Brain microvascular endothelial cell (primary cell): ENCODE measurements around the gene CC2D2A.

Experiments
- DNase-seq: peaks from one replicate; pipeline ENCODE4 v3.0.0-alpha.2; 2020
- H3K27ac ChIP-seq: fragments of 250-450 bp; sonication (Bioruptor Pico); 2 replicates; pipeline ENCODE4 v1.5.1; 2020; ENCODE audit warnings: mild to moderate bottlenecking, moderate library complexity
- H3K27me3 ChIP-seq: fragments of 250-450 bp; sonication (Bioruptor Pico); replicated peaks from 2 replicates; pipeline ENCODE4 v1.5.1; 2020; ENCODE audit warnings: mild to moderate bottlenecking
- H3K36me3 ChIP-seq: fragments of 250-450 bp; sonication (Bioruptor Pico); replicated peaks from 2 replicates; pipeline ENCODE4 v1.5.1; 2020; ENCODE audit warnings: mild to moderate bottlenecking
- H3K4me3 ChIP-seq: 2 replicates; pipeline ENCODE4 v1.5.1; 2011; ENCODE audit warnings: low read depth, mild to moderate bottlenecking, control low read depth, low read length, moderate library complexity
- in situ Hi-C: cut with HindIII; loops from 2 replicates; pipeline ENCODE4 v1.10.0; 2017; ENCODE audit warnings: low sequenced_read_pairs, low pct_ligation_motif_present
- TF ChIP-seq, protein P1 (sequence below): IDR thresholded peaks from 2 replicates; pipeline ENCODE4 v1.5.1; 2011; ENCODE audit warnings: low read depth, mild to moderate bottlenecking, moderate library complexity, low read length, control low read depth, inconsistent platforms; ENCODE audit errors: missing control alignments

CC2D2A gene

DNA sequence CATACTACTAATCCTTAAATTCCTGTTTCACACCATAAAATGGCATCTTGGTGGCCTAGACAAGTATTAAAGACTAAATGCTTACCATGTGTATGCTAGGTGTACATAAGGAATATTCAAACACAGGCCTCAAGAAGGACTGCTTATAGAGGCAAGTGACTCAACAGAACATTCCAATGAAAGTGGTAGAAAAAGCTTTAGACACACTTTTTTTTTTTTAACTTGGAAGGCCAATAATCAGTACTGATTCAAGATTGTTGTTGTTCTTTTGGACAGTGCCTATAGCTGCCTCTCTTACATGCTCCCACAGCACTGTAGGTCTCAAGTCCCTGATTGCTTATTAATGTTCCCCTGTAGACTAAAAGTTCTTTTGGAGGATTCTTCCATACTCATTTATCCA is 107.8 kb downstream of the CC2D2A start:
- peak; percentile 11 for DNase-seq

DNA sequence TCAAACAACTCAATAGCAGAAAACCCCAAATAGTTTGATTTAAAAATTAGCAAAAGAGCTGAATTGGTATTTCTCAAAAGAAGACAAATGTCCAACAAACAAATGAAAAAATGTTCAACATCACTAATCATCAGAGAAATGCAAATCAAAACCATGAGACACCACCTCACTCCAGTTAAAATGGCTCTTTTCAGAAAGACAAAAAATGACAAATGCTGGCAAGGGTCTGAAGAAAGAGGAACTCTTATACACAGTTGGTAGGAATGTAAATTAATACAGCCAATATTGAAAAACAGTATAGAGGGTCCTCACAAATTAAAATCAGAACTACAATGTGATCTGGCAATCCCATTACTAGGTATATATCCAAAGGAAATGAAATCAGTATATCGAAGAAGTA is 115.1 kb downstream of the CC2D2A start:
- in situ Hi-C loops, result no loop called here
- no peak overlapping the region for H3K27ac ChIP-seq
- H3K27me3 ChIP-seq, result no peaks in the 10 kb centered on the region
- TF ChIP-seq, protein P1, sequence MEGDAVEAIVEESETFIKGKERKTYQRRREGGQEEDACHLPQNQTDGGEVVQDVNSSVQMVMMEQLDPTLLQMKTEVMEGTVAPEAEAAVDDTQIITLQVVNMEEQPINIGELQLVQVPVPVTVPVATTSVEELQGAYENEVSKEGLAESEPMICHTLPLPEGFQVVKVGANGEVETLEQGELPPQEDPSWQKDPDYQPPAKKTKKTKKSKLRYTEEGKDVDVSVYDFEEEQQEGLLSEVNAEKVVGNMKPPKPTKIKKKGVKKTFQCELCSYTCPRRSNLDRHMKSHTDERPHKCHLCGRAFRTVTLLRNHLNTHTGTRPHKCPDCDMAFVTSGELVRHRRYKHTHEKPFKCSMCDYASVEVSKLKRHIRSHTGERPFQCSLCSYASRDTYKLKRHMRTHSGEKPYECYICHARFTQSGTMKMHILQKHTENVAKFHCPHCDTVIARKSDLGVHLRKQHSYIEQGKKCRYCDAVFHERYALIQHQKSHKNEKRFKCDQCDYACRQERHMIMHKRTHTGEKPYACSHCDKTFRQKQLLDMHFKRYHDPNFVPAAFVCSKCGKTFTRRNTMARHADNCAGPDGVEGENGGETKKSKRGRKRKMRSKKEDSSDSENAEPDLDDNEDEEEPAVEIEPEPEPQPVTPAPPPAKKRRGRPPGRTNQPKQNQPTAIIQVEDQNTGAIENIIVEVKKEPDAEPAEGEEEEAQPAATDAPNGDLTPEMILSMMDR, result no peak
- no peak for DNase-seq
- no peak overlapping the region for H3K4me3 ChIP-seq
- H3K36me3 ChIP-seq, result no peaks in the 10 kb centered on the region

More for the DNA sequence above, 107.8 kb downstream of the CC2D2A start:
- TF ChIP-seq, protein P1, result no peak
- no peaks in the 10 kb centered on the region for H3K27me3 ChIP-seq
- in situ Hi-C loops, result no loop called here
- no peak overlapping the region for H3K27ac ChIP-seq
- no peaks in the 10 kb centered on the region for H3K36me3 ChIP-seq
- no peak overlapping the region for H3K4me3 ChIP-seq

DNA sequence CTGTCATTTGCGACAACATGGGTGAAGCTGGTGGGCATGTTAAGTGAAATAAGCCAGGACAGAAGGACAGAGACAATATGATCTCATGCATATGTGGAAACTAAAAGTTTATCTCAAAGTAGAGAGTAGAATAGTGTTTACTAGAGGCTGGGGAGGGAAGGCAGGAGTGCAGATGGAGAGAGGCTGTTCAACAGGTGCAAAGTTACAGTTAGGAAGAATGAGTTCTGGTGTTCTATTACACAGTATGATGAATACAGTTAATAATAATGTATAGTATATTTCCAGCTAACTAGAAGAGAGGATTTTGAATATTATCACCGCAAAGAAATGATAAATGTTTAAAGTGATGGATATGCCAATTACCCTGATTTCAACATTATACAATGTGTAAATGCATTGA is 115.6 kb downstream of the CC2D2A start:
- Histone ChIP-seq H3K36me3 (no peaks in the 10 kb centered on the region), H3K4me3 (no peak overlapping the region), H3K27me3 (no peaks in the 10 kb centered on the region), H3K27ac (no peak overlapping the region)
- TF ChIP-seq, protein P1, result no peak
- in situ Hi-C loops, result no loop called here
- DNase-seq, result no peak

DNA sequence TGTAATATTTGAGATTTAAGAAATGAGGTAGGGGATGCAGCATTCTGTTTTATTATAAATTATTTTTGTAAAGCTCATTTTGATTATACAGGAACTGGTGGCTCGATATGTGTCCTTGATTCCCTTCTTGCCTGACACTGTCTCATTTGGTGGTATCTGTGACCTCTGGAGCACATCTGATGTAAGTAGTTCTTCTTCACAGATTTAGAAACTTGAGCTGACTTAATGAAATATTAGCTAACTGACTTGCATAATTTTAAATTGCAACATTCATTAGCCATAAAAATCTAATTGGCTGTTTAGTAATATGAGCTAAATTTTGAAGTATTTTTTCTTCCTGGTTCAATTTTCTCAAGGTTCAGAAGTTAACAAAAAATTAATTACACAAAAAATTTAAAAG is 116.4 kb downstream of the CC2D2A start:
- in situ Hi-C loops, result no loop called here
- Histone ChIP-seq H3K36me3 (no peaks in the 10 kb centered on the region), H3K27ac (no peak overlapping the region), H3K4me3 (no peak overlapping the region), H3K27me3 (no peaks in the 10 kb centered on the region)
- TF ChIP-seq, protein P1, result no peak
- DNase-seq, result no peak

DNA sequence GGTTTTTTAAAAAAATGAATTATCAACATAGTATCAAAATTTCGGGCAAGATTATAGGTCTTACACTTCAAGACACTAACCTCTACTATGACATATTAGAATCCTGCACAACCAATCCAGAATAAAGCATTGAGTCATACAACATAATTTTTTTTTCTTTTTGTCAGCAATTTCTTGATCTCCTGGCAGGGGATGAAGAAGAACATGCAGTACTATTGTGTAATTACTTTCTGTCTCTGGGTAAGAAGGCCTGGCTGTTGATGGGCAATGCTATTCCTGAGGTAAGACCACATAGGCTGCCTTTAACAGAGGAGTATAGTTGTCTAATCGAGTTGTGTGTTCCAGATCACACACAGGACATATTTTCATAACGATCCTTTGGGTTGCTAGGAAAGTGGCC is 118.0 kb downstream of the CC2D2A start:
- no peak for DNase-seq
- Histone ChIP-seq H3K27me3 (no peaks in the 10 kb centered on the region), H3K27ac (no peak overlapping the region), H3K36me3 (no peaks in the 10 kb centered on the region), H3K4me3 (no peak overlapping the region)
- in situ Hi-C loops, result no loop called here
- TF ChIP-seq, protein P1, result no peak

DNA sequence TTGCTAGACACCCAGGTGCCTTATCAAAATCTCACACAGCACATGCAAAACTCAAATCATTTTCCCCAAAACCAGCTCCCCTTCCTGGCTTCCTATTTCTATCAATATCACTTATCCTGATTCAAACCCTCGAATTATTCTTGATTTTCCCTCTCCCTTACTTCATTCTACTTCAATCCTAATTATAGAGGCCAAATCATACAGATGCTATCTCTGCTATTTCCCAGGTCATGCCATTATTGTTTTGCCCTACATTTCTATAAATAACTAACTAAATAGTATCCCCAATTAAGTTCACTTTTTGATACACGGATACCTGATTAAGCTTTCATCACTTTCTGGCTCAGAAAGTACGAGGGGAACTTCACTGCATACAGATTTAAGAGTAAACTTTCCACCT is 123.1 kb downstream of the CC2D2A start:
- TF ChIP-seq, protein P1, result no peak
- in situ Hi-C loops, result no loop called here
- no peak for DNase-seq
- Histone ChIP-seq H3K4me3 (no peak overlapping the region), H3K27ac (no peak overlapping the region), H3K36me3 (peaks cover 1% of the 10 kb centered on the region), H3K27me3 (no peaks in the 10 kb centered on the region)
